Superior temporal gyrus (tissue), 1 donor: ENCODE measurements around the gene C10orf143.
"Not testable (repeated sequence)": the region's sequence is repeated elsewhere in the genome, so short reads cannot be mapped to it uniquely, and the experiment has no call there.

Experiments used
- DNase-seq: peaks from one replicate; pipeline ENCODE4 v3.0.0-alpha.2; 2016; ENCODE audit errors: extremely low spot score

C10orf143 gene

GRCh38 chr10:130111113-130111851 lies 652 bp upstream of the C10orf143 start:
- peak; percentile 99 for DNase-seq

- peak; percentile 94 for DNase-seq
Measured at GRCh38 chr10:130109796-130110245, 809 bp downstream of the C10orf143 start.

- no peak for DNase-seq
Measured at GRCh38 chr10:130108934-130109604, 1.6 kb downstream of the C10orf143 start.

GRCh38 chr10:130108146-130108545 lies 2.5 kb downstream of the C10orf143 start:
- not testable (repeated sequence) for DNase-seq

- DNase-seq = no peak
Measured at GRCh38 chr10:130105724-130106123, 4.9 kb downstream of the C10orf143 start.

GRCh38 chr10:130099344-130099743 lies 11.3 kb downstream of the C10orf143 start:
- no peak for DNase-seq

- DNase-seq = not testable (repeated sequence)
Measured at GRCh38 chr10:130090565-130090964, 20.1 kb downstream of the C10orf143 start.

GRCh38 chr10:130080461-130080814 lies 30.2 kb downstream of the C10orf143 start:
- DNase-seq = no peak

- DNase-seq = no peak
Measured at GRCh38 chr10:130079614-130080460, 30.8 kb downstream of the C10orf143 start.

- no peak for DNase-seq
Measured at GRCh38 chr10:130078120-130078519, 32.5 kb downstream of the C10orf143 start.

- no peak for DNase-seq
Measured at GRCh38 chr10:130076681-130077080, 33.9 kb downstream of the C10orf143 start.

GRCh38 chr10:130074639-130075038 lies 36.0 kb downstream of the C10orf143 start:
- no peak for DNase-seq

GRCh38 chr10:130073912-130074311 lies 36.7 kb downstream of the C10orf143 start:
- DNase-seq = no peak

- DNase-seq = no peak
Measured at GRCh38 chr10:130072247-130072646, 38.4 kb downstream of the C10orf143 start.

- DNase-seq = no peak
Measured at GRCh38 chr10:130067893-130068292, 42.7 kb downstream of the C10orf143 start.

- no peak for DNase-seq
Measured at GRCh38 chr10:130066743-130067142, 43.9 kb downstream of the C10orf143 start.

- no peak for DNase-seq
Measured at GRCh38 chr10:130065251-130065650, 45.4 kb downstream of the C10orf143 start.

- no peak for DNase-seq
Measured at GRCh38 chr10:130064783-130065182, 45.8 kb downstream of the C10orf143 start.

- DNase-seq = no peak
Measured at GRCh38 chr10:130062976-130063375, 47.7 kb downstream of the C10orf143 start.

GRCh38 chr10:130062201-130062600 lies 48.4 kb downstream of the C10orf143 start:
- no peak for DNase-seq

GRCh38 chr10:130061760-130062159 lies 48.9 kb downstream of the C10orf143 start:
- DNase-seq = no peak

- no peak for DNase-seq
Measured at GRCh38 chr10:130054021-130054420, 56.6 kb downstream of the C10orf143 start.
